A673 (cell line): ENCODE data around the gene CENPM. TPM values are rescaled to one million over a fixed set of nuclear protein-coding genes. Genes with fewer than 3 reads are reported as not detected.

Source experiments
- BruUV-seq: library from RNA; stranded (reverse); fragments of 400-500 nt; replicated peaks from 2 replicates; lab custom pipeline; 2021; lab: Mats Ljungman, UMichigan
- CTCF ChIA-PET: fragments of 300-600 bp; sonication (Branson Sonifier 250); formaldehyde crosslinking; loops from one replicate; lab custom pipeline; 2022; ENCODE audit warnings: antibody characterized with exemption; lab: Charles Lee
- POLR2A ChIA-PET: fragments of 300-600 bp; sonication (Branson Sonifier 250); formaldehyde crosslinking; loops from one replicate; lab custom pipeline; 2022; ENCODE audit warnings: antibody characterized with exemption; ENCODE audit not compliant: low non-redundant PET; lab: Charles Lee
- DNase-seq: peaks from one replicate; pipeline ENCODE4 v3.0.0-alpha.2; 2015; ENCODE audit warnings: low spot score
- H3K27ac ChIP-seq: fragments of 200-600 bp; sonication (generic); 2 replicates; pipeline ENCODE4 v1.5.1; 2016; ENCODE audit warnings: mixed run types, low read depth, mild to moderate bottlenecking, mixed read lengths, antibody characterized with exemption, low read length; ENCODE audit not compliant: poor library complexity, severe bottlenecking
- H3K27me3 ChIP-seq: fragments of 200-600 bp; sonication (generic); replicated peaks from 2 replicates; pipeline ENCODE4 v1.6.1; 2017; ENCODE audit warnings: mixed run types, low read depth, mild to moderate bottlenecking, mixed read lengths, antibody characterized with exemption, low read length; ENCODE audit not compliant: insufficient read depth, poor library complexity
- H3K36me3 ChIP-seq: fragments of 200-600 bp; sonication (generic); 2 replicates; pipeline ENCODE4 v1.6.1; 2016; ENCODE audit warnings: mixed run types, mild to moderate bottlenecking, mixed read lengths, antibody characterized with exemption, low read length; ENCODE audit not compliant: insufficient read depth, poor library complexity, severe bottlenecking
- H3K4me1 ChIP-seq: fragments of 200-600 bp; sonication (generic); 2 replicates; pipeline ENCODE4 v1.6.1; 2017; ENCODE audit warnings: mixed run types, mild to moderate bottlenecking, mixed read lengths, antibody characterized with exemption, low read length; ENCODE audit not compliant: insufficient read depth, poor library complexity, severe bottlenecking
- H3K4me3 ChIP-seq: fragments of 200-600 bp; sonication (generic); 2 replicates; pipeline ENCODE4 v1.5.1; 2016; ENCODE audit warnings: low read depth, mixed run types, mild to moderate bottlenecking, mixed read lengths, low read length; ENCODE audit not compliant: poor library complexity, severe bottlenecking
- H3K9me3 ChIP-seq: fragments of 200-600 bp; sonication (generic); 2 replicates; pipeline ENCODE4 v1.6.1; 2016; ENCODE audit warnings: mixed run types, low read depth, mild to moderate bottlenecking, mixed read lengths, antibody characterized with exemption, low read length; ENCODE audit not compliant: poor library complexity, severe bottlenecking
- EZH2 ChIP-seq: fragments of 200-600 bp; sonication (generic); IDR thresholded peaks from 2 replicates; pipeline ENCODE4 v1.6.1; 2017; ENCODE audit warnings: borderline replicate concordance, low read depth, mild to moderate bottlenecking, mixed read lengths, antibody characterized with exemption, low read length; ENCODE audit not compliant: poor library complexity, severe bottlenecking
- intact Hi-C: fragments of 100-400 bp; cut with micrococcal nuclease; formaldehyde crosslinking; loops from one replicate; pipeline ENCODE4 v1.10.0; 2022; ENCODE audit not compliant: unreplicated experiment
- total RNA-seq: library from RNA; stranded (reverse); gene quantifications from 2 replicates; pipeline ENCODE4 v1.2.3, GENCODE V29; 2021
- TF ChIP-seq, protein P1 (sequence below): fragments of 300-800, 200-600 bp; sonication (generic); conservative IDR thresholded peaks from 2 replicates; pipeline ENCODE4 v1.5.1; 2017; ENCODE audit warnings: low read depth, mild to moderate bottlenecking, antibody characterized with exemption, low read length, moderate library complexity, mixed read lengths

Gene CENPM
- total RNA-seq, 1 experiment from 2014 or later = 67.2 TPM

DNA sequence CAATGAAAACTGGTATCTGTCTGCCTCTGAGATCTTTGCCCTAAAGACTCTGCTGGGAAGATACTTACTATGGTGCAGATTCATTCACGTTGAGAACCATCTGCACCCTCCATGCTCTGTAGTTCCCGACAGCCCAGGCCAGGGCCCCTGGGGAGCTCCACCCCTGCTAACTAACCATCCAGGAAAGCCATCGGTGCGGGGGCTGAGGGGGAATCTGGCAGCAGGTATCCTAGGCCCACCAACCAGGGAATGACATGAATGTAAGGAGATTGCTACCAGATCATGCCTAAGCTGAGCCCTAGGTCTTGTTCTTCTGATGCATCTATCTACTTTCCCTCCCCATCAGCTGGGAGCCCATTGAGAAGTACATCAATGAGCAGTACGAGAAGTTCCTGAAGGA, 40.3 kb upstream of the CENPM start:
- CTCF ChIA-PET = no interaction called here
- BruUV-seq = no TSS peak
- no peaks in the 10 kb centered on the region for H3K36me3 ChIP-seq
- H3K9me3 ChIP-seq = no peaks in the 10 kb centered on the region
- H3K4me1 ChIP-seq = no peaks in the 10 kb centered on the region
- no peak for DNase-seq
- H3K27me3 ChIP-seq = no peaks in the 10 kb centered on the region
- H3K27ac ChIP-seq = no peak overlapping the region
- TF ChIP-seq EZH2 = no peak
- TF ChIP-seq, protein P1, sequence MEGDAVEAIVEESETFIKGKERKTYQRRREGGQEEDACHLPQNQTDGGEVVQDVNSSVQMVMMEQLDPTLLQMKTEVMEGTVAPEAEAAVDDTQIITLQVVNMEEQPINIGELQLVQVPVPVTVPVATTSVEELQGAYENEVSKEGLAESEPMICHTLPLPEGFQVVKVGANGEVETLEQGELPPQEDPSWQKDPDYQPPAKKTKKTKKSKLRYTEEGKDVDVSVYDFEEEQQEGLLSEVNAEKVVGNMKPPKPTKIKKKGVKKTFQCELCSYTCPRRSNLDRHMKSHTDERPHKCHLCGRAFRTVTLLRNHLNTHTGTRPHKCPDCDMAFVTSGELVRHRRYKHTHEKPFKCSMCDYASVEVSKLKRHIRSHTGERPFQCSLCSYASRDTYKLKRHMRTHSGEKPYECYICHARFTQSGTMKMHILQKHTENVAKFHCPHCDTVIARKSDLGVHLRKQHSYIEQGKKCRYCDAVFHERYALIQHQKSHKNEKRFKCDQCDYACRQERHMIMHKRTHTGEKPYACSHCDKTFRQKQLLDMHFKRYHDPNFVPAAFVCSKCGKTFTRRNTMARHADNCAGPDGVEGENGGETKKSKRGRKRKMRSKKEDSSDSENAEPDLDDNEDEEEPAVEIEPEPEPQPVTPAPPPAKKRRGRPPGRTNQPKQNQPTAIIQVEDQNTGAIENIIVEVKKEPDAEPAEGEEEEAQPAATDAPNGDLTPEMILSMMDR = no peak
- H3K4me3 ChIP-seq = no peak overlapping the region
- POLR2A ChIA-PET = no interaction called here
- intact Hi-C loops = no loop called here

DNA sequence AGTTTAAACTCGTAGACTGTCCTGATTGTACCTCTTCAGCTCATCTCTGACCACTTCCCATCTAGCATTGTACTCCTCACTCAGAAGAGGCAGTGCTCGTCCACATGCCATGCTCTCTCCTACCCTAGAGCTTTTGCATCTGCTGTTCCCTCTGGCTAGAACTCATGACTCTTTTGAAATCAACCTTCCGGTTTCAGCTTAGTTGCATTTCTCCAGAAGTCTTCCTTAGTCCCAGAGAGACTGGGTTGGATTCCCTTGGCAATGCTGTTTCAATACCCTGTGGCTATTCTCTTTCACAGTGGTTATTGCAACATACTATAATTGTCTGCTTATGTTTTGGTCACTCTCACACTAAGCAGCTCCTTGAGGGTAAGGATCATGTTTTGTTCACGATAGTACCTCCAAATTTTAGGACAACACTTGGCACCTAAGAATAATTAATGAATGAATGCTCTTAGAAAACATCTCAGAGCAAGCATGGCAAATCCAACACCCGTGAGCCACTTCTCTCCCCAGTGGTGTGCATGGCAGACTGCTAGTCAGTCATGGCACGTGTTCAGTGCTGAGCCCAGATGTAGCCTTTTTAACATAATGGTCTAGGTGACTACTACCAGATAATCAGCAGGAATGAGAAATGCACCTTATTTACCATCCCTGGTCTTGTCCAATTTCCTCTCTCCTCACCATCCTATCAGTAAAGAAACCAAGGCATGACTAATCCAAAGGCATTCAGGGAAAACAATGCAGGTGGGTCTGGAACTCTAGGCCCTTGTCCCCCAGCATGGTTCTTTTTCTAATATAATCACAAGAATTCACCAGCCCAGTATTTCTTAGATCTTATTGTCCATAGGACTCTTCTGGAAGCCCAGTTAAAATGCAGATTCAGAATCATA, 36.8 kb upstream of the CENPM start:
- no peaks in the 10 kb centered on the region for H3K9me3 ChIP-seq

DNA sequence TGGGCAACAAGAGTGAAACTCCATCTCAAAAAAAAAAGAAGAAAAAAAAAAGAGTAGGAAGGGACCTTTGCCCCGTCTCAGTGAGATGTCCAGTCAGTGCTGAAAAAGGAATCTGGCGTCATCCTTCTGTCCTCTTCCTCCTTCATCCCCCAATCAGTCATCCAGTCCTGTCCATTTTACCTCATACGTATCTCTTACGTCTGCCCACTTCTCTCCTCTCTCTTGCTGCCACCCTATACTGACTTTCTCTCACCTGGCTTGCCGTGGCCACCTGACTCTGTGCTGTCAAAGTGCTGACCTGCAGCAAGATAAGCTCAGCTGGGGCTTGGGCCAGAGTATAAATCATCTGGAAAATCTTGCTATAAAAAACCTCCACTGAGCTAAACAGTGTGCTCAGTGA, 35.9 kb upstream of the CENPM start:
- Histone ChIP-seq H3K27ac (no peak overlapping the region), H3K4me3 (no peak overlapping the region), H3K4me1 (no peaks in the 10 kb centered on the region), H3K36me3 (no peaks in the 10 kb centered on the region), H3K27me3 (peaks cover 1% of the 10 kb centered on the region), H3K9me3 (no peaks in the 10 kb centered on the region)
- DNase-seq = no peak
- no TSS peak for BruUV-seq
- ChIA-PET CTCF (interaction anchor here (0.6 kb wide), 1 partner anchor 124 kb away, joined by 5 read pairs; no protein-coding TSS in a partner anchor), POLR2A (interaction anchor here (0.6 kb wide), 1 partner anchor 27 kb away, joined by 3 read pairs; no protein-coding TSS in a partner anchor)
- no peak for TF ChIP-seq EZH2
- TF ChIP-seq, protein P1 = no peak
- intact Hi-C loops = no loop called here

More for the DNA sequence above, 36.8 kb upstream of the CENPM start:
- Histone ChIP-seq H3K36me3 (no peaks in the 10 kb centered on the region), H3K27me3 (no peaks in the 10 kb centered on the region), H3K4me3 (no peak overlapping the region), H3K27ac (no peak overlapping the region), H3K4me1 (no peaks in the 10 kb centered on the region)
- no peak for TF ChIP-seq EZH2
- ChIA-PET CTCF (no interaction called here), POLR2A (interaction anchor here (0.6 kb wide), 1 partner anchor 26 kb away, joined by 3 read pairs; no protein-coding TSS in a partner anchor)
- BruUV-seq = no TSS peak
- intact Hi-C loops = no loop called here
- no peak for DNase-seq
